ENCODE data around the gene DOCK8. TPM values are rescaled to one million over a fixed set of nuclear protein-coding genes. Genes with fewer than 3 reads are reported as not detected.

Gene DOCK8
- total RNA-seq, 2 donors from 2014 or later = 101 to 134 TPM

DNA sequence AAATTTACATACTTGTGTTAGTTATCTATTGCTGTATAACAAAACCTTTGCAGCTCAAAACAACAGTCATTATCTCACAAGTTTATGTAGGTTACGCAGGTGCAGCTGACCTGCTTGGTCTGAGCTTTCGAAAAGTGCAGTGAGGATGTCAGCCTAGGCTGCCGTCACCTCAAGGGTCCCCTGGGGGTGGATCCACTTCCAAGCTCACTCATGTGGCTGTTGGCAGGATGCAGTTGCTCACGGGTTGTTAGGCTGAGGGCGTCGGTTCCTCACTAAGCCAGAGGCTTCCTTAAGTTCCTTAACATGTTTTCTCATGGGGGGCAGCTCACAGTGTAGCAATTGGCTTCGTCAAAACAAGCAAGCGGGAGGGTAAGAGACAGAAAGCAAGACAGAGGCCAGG, 139.8 kb downstream of the DOCK8 start:
- Mint-ChIP-seq H3K36me3 (peaks cover 11 to 28% of the 10 kb centered on the region in 2 donors), H3K27ac (peak overlapping the region; percentile 25 to 81), H3K9me3 (no peaks in the 10 kb centered on the region)
- ATAC-seq = no peak
- DNase-seq (ENCODE audit: low spot score in 2 of 2) = no peak

DNA sequence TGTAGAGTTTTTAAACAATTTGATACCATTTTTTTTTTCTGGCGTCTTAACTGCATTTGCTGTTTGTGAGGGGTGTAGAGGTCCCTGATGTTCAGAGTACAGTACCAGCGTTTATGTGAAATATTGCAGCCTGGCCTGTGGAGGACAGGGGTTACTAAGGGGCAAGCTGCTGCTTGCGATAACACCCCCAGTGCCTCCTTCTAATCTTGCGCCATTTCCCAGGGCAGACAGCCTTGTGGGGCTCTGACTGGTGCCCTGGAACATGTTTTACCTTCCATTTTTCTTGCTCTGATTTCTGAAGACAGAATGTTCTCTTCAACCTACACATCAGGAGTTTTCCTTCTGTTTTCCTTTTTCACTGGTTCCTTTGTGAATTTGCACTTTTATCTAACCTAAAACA, 142.9 kb downstream of the DOCK8 start:
- Mint-ChIP-seq H3K36me3 (peaks cover 8 to 17% of the 10 kb centered on the region in 2 donors), H3K27ac (peak overlapping the region in 1 of 2 donors; percentile 59), H3K9me3 (no peaks in the 10 kb centered on the region)
- DNase-seq (ENCODE audit: low spot score in 2 of 2) (no peak), ATAC-seq (no peak)

DNA sequence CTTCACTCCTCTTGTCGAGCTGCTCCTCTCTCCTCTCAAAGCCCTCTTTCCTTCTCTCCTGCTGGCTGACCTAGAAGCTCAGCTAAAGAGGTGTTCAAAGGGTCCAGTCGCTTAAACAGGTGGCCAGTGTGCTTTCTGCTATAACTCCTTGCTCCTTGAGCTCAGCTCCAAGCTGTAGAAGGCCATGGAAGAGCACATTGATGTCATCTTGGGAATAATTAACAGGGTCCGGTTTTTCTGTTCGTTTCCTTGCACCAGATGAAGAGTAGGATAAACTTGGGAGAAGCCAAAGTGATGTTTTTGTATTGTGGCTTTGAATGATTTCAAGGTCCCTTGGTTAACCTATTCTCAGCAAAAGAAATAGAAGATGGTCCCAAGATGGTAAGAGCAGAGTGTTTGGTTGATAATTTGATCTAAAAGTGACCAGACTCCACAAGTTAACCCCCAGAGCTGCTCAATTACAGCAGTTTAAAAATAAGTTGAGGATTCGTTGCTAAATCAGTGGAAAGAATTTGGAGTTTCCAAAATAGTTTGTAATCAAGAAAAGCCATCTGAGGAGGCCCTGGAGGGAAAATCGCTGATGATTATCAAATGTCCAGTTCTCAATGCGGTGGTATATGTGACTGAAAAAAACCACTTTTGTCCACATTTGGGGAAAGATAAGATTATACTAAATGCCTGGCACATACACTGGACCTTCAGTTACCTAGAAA, 148.1 kb downstream of the DOCK8 start:
- H3K9me3 Mint-ChIP-seq = no peaks in the 10 kb centered on the region
- H3K27ac Mint-ChIP-seq = peak overlapping the region in 1 of 2 donors; percentile 75
- DNase-seq (ENCODE audit: low spot score in 2 of 2) = no peak
- peaks cover 4 to 11% of the 10 kb centered on the region in 2 donors for H3K36me3 Mint-ChIP-seq
- ATAC-seq = no peak

DNA sequence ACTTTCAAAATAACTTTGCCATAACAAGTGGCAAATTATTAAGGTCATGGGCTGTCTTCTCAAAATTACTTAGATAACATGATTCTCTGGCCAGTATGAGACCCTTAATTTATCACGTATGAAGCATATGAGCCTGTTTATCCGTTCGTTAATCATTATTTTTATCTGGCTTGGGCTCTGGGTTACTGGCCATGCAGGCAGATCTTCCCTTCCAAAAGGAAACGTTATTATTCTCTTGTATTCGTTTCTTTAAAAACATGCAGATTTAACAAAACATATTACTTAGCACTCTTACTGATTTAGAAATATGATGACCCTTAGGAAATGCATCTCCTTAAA, 148.6 kb downstream of the DOCK8 start:
- ATAC-seq = no peak
- H3K9me3 Mint-ChIP-seq = no peaks in the 10 kb centered on the region
- H3K36me3 Mint-ChIP-seq = peaks cover 4 to 11% of the 10 kb centered on the region in 2 donors
- DNase-seq (ENCODE audit: low spot score in 2 of 2) = no peak
- H3K27ac Mint-ChIP-seq = peak overlapping the region in 1 of 2 donors; percentile 21

DNA sequence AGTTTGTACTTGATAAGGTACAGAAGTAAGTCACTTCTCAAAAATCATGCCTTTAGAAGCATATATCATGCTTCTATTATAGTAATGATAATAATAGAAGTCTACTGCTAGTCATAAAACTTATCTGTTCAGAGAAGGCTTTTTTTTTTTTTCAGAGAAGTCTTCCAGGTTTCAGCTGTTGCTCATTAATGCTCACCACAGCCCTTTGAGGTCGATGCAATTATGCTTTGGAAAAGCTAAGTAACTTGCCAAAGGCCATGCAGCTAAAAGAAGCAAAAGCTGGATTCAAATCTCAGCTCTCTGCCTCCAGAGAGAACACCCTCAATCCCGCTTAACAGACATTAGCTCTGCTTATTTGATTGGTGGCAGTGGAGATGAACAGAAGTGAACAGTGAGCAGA, 150.8 kb downstream of the DOCK8 start:
- Mint-ChIP-seq H3K36me3 (peaks cover 4 to 12% of the 10 kb centered on the region in 2 donors), H3K9me3 (no peaks in the 10 kb centered on the region), H3K27ac (peak overlapping the region in 1 of 2 donors; percentile 78)
- no peak for DNase-seq (ENCODE audit: low spot score in 2 of 2)
- ATAC-seq = no peak

- H3K36me3 Mint-ChIP-seq = peaks cover 0 to 14% of the 10 kb centered on the region in 2 donors
- no peaks in the 10 kb centered on the region for H3K9me3 Mint-ChIP-seq
- ATAC-seq (no peak), DNase-seq (ENCODE audit: low spot score in 2 of 2) (no peak)
- peak overlapping the region in 1 of 2 donors; percentile 78 for H3K27ac Mint-ChIP-seq
Observed at GRCh38 chr9:366620-367019, 152.0 kb downstream of the DOCK8 start.

DNA sequence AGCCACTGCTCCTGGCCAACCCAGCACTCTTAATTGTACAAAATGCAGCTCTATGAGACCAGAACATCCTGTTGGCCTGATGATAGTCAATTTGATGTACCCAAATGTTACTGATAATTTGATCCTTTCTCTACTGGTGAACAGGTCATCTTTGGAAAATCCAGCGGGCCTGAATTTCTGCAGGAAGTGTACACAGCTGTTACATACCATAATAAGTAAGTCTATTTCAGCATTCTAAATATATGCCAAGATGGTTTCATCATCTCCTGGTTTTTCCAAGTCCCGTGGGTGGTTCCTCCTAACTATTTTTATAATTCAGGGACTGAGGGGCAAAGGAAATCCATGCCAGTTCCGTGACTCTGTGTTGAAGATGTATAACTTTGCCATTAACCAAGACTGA, 155.4 kb downstream of the DOCK8 start:
- ATAC-seq (no peak), DNase-seq (ENCODE audit: low spot score in 2 of 2) (no peak)
- Mint-ChIP-seq H3K27ac (peak overlapping the region in 1 of 2 donors; percentile 44), H3K36me3 (peaks cover 5 to 19% of the 10 kb centered on the region in 2 donors), H3K9me3 (no peaks in the 10 kb centered on the region)

- H3K27ac Mint-ChIP-seq = peak overlapping the region in 1 of 2 donors; percentile 7
- H3K36me3 Mint-ChIP-seq = peaks cover 5 to 19% of the 10 kb centered on the region in 2 donors
- ATAC-seq (no peak), DNase-seq (ENCODE audit: low spot score in 2 of 2) (no peak)
- H3K9me3 Mint-ChIP-seq = no peaks in the 10 kb centered on the region
Observed at GRCh38 chr9:371349-371748, 156.7 kb downstream of the DOCK8 start.

- Mint-ChIP-seq H3K36me3 (peaks cover 10 to 19% of the 10 kb centered on the region in 2 donors), H3K9me3 (no peaks in the 10 kb centered on the region), H3K27ac (peak overlapping the region in 1 of 2 donors; percentile 61)
- ATAC-seq (no peak), DNase-seq (ENCODE audit: low spot score in 2 of 2) (no peak)
Observed at GRCh38 chr9:372128-372527, 157.5 kb downstream of the DOCK8 start.

- Mint-ChIP-seq H3K36me3 (peaks cover 10 to 19% of the 10 kb centered on the region in 2 donors), H3K9me3 (no peaks in the 10 kb centered on the region), H3K27ac (no peak overlapping the region)
- DNase-seq (ENCODE audit: low spot score in 2 of 2) (no peak), ATAC-seq (no peak)
Observed at GRCh38 chr9:373759-374206, 159.1 kb downstream of the DOCK8 start.

DNA sequence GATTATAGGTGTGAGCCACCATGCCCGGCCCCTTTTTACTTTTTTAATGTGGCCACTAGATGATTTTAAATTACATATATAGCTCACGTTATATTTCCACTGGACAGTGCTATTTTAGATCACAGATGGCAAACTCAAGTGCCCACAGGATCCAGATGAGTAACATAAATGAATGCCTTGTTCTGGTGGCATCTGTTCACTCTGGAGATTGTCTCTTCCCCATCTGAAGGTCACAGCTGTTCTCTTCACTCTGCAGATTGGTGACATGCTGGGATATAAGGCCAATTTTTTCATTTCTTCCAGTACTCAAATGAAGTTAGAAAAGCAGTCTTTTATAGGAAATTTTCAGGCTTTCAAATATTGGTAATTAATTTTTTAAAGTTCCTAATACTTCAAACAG, 160.1 kb downstream of the DOCK8 start:
- DNase-seq (ENCODE audit: low spot score in 2 of 2) = no peak
- H3K36me3 Mint-ChIP-seq = peaks cover 10 to 19% of the 10 kb centered on the region in 2 donors
- no peak for ATAC-seq
- H3K9me3 Mint-ChIP-seq = no peaks in the 10 kb centered on the region
- peak overlapping the region in 1 of 2 donors; percentile 11 for H3K27ac Mint-ChIP-seq

DNA sequence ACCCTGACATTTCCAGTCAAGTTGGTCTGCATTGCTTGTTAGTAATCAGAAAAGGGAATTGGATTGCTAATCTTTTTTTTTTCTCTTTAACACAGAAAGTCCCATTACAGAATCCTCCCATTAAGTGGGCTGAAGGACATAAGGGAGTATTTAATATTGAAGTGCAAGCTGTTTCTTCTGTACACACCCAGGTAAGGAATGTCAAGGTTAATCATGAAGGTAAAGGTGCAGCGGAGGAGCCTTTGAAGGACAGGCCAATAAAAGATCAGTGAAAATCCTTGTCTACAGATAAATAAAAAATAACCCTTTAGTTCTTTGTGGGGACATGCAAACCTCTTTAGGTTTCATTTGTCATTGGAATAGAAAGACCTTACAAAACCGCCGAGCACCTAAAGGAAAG, 161.4 kb downstream of the DOCK8 start:
- peaks cover 10 to 13% of the 10 kb centered on the region in 2 donors for H3K36me3 Mint-ChIP-seq
- no peak for ATAC-seq

GRCh38 chr9:378263-378662, 163.6 kb downstream of the DOCK8 start:
- Mint-ChIP-seq H3K27ac (peak overlapping the region; percentile 26 to 51), H3K9me3 (no peaks in the 10 kb centered on the region), H3K36me3 (peaks cover 0 to 10% of the 10 kb centered on the region in 2 donors)
- ATAC-seq (no peak), DNase-seq (ENCODE audit: low spot score in 2 of 2) (no peak)

More for the DNA sequence above, 161.4 kb downstream of the DOCK8 start:
- H3K9me3 Mint-ChIP-seq = no peaks in the 10 kb centered on the region
- DNase-seq (ENCODE audit: low spot score in 2 of 2) = no peak
- no peak overlapping the region for H3K27ac Mint-ChIP-seq

GRCh38 chr9:382383-382782, 167.7 kb downstream of the DOCK8 start:
- Mint-ChIP-seq H3K27ac (peak overlapping the region; percentile 8 to 48), H3K36me3 (no peaks in the 10 kb centered on the region), H3K9me3 (no peaks in the 10 kb centered on the region)
- DNase-seq (ENCODE audit: low spot score in 2 of 2) = no peak
- ATAC-seq = no peak

DNA sequence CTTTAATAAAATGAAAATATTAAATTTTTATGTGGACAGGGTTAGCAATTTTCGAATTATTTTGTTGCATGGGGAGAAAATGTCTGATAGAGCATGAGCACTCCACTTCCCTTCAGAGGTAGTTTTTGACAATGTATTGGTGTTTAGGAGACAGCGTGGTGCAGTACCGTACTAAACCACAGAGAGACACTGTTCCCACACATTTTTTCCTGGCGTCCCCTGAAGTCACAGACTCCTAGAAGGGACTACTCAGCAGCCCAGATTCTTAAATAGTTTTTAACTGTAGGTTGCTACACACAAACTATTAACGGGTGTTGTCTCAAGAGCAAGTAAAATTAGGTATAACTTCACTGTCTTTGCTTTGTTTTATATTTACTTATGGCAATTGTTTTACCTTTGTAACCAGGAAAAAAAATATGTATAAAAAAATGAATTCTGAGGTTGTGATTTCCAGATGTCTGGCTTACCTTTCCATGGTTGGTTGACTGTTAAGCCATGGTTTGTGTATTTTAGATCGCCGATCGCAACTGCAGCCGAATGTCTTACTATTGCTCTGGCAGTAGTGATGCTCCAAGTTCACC, 171.2 kb downstream of the DOCK8 start:
- peak in 1 of 2 donors; percentile 21 for DNase-seq (ENCODE audit: low spot score in 2 of 2)

GRCh38 chr9:389159-389558, 174.5 kb downstream of the DOCK8 start:
- H3K36me3 Mint-ChIP-seq = peaks cover 8 to 9% of the 10 kb centered on the region in 2 donors
- H3K27ac Mint-ChIP-seq = peak overlapping the region in 1 of 2 donors; percentile 56
- DNase-seq (ENCODE audit: low spot score in 2 of 2) (no peak), ATAC-seq (no peak)
- H3K9me3 Mint-ChIP-seq = no peaks in the 10 kb centered on the region

More for the DNA sequence above, 171.2 kb downstream of the DOCK8 start:
- Mint-ChIP-seq H3K27ac (no peak overlapping the region), H3K9me3 (no peaks in the 10 kb centered on the region), H3K36me3 (peaks cover 4 to 5% of the 10 kb centered on the region in 2 donors)
- ATAC-seq = peak; percentile 39 to 68

GRCh38 chr9:389758-390157, 175.1 kb downstream of the DOCK8 start:
- DNase-seq (ENCODE audit: low spot score in 2 of 2) (no peak), ATAC-seq (no peak)
- Mint-ChIP-seq H3K9me3 (no peaks in the 10 kb centered on the region), H3K36me3 (peaks cover 8 to 9% of the 10 kb centered on the region in 2 donors), H3K27ac (peak overlapping the region in 1 of 2 donors; percentile 16)
